Pancreas (tissue), 10 donors: Measurements from ENCODE around the gene AKR1A1. TPM values are rescaled to one million over a fixed set of nuclear protein-coding genes. Genes with fewer than 3 reads are reported as not detected.
A peak's percentile ranks its signal among the peaks of the same experiment; 100 is the strongest.
"Not testable (repeated sequence)": the region's sequence is repeated elsewhere in the genome, so short reads cannot be mapped to it uniquely, and the experiment has no call there.

Source experiments
- ATAC-seq, 4 donors: fragments of 200-7000 bp; cut with Tn5 transposase; one replicate each; pipeline versions ENCODE4 v1.8.0 to v1.9.1; 2020; ENCODE audit warnings: mild to moderate bottlenecking in 4 of 4, moderate library complexity in 4 of 4
- DNase-seq, 6 donors: peaks; one replicate each; pipeline ENCODE4 v3.0.0-alpha.2; 2020
- FAIRE-seq: peaks from 2 replicates; lab custom pipeline; 2012; peaks lifted over from hg19 to GRCh38; lab: Jason Lieb, UNC
- H3K27ac ChIP-seq, 4 donors: fragments of 200-600 bp; sonication (generic); 1 replicate in 3 of 4; 2 replicates in 1 of 4; pipeline versions ENCODE4 v1.5.0 to v1.8.0; 2020
- H3K27me3 ChIP-seq, 4 donors: fragments of 200-600 bp; one replicate each; pipeline ENCODE4 v1.8.0; 2021
- H3K36me3 ChIP-seq, 3 donors: fragments of 200-600 bp; sonication (generic) in 1 of 3; one replicate each; pipeline versions ENCODE4 v1.5.0 to v1.8.0; 2020 to 2021
- H3K4me1 ChIP-seq, 3 donors: fragments of 200-600 bp; one replicate each; pipeline ENCODE4 v1.8.0; 2021
- H3K4me3 ChIP-seq, 4 donors: fragments of 200-600 bp; sonication (generic) in 2 of 4; one replicate each; pipeline versions ENCODE4 v1.5.0 to v1.8.0; 2020 to 2021
- H3K9me3 ChIP-seq, 4 donors: fragments of 200-600 bp; one replicate each; pipeline ENCODE4 v1.8.0; 2021
- CTCF ChIP-seq, 4 donors: fragments of 200-600 bp; sonication (generic) in 3 of 4; IDR thresholded peaks; one replicate each; pipeline versions ENCODE4 v1.5.0 to v1.8.0; 2021; ENCODE audit warnings: antibody characterized with exemption in 4 of 4
- WGBS, 2 donors: extraction: QIAGEN DNeasy Blood & Tissue Kit; methylation state at CpG; one replicate each; pipeline ENCODE4 v1.1.7; 2013; 5-methylcytosine and 5-hydroxymethylcytosine counted together
- intact Hi-C, 3 donors: fragments of 100-400 bp; cut with DNase I; formaldehyde crosslinking; loops; one replicate each; pipeline versions ENCODE4 v1.11.1 to v1.14.2; 2022
- polyA plus RNA-seq, 2 donors: library from polyadenylated mRNA; stranded (reverse); fragments of 200-250 nt; gene quantifications; one replicate each; pipeline ENCODE4 v1.2.3, GENCODE V29; 2013
- total RNA-seq, 6 donors: library from RNA; stranded (reverse); fragmentation: NEBNext Ultra II Directional in 4 of 6; extraction: Animal tissue kit (Norgen Biotek cat#: 25700) in 4 of 6; gene quantifications; one replicate each; pipeline versions ENCODE4 v1.2.1 to v1.2.4, GENCODE V29; 2021 to 2023
- donor health status: healthy with polysubstance abuse.
- donor health status: DM: no; HTN: no; CAD: no; lungs with moderate emphysema.
- donor health status: DM: no; HTN: no; CAD: no.
- donor health status: control.
- donor health status: control.
- donor health status: Bipolar disorder and iron deficiency.
- donor health status: DM: yes; HTN: yes; CAD: no.
- donor health status: DM: no; HTN: no; CAD: no.
- donor health status: DM: no; HTN: no; CAD: no.
- donor health status: DM: yes; HTN: yes; CAD: no.

AKR1A1 gene
- total and polyA plus RNA-seq, 8 donors = 77.6 to 138 (median 124) TPM

DNA sequence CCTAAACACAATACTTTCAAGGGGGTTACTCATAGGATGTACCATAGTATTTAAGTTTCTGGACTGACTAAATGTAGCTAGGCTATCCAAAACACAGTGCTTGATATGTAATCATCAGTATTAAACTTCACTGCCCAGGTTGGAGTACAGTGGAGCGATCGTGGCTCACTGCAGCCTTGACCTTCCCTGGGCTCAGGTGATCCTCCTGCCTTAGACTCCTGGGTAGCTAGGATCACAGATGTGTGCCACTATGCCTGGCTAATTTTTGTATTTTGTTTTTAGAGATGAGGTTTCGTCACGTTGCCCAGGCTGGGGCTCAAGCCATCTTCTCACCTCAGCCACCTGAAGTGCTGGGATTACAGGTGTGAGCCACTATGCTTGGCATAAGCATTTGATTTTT is 43.8 kb downstream of the AKR1A1 start:
- intact Hi-C loops = no loop called here

DNA sequence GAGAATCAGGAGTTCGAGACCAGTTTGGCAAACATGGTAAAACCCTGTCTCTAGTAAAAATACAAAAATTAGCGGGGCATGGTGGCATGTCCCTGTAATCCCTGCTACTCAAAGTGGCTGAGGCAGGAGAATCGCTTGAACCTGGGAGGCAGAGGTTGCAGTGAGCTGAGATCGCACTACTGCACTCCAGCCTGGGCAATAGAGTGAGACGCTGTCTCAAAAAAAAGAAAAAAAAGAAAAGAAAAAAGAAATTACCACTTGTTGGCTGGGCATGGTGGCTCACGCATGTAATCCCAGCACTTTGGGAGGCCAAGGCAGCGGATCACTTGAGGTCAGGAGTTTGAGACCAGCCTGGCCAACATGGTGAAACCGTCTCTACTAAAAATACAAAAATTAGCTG is 46.1 kb downstream of the AKR1A1 start:
- H3K27ac ChIP-seq, H3K9me3 ChIP-seq, DNase-seq, H3K4me1 ChIP-seq, H3K27me3 ChIP-seq, ATAC-seq, FAIRE-seq, H3K36me3 ChIP-seq, H3K4me3 ChIP-seq, intact Hi-C loops: not testable (repeated sequence)
- 98% methylated on average over 8 of the region's 8 CpGs for WGBS, 2 donors

More for the DNA sequence above, 43.8 kb downstream of the AKR1A1 start:
- DNase-seq (no peak), ATAC-seq (no peak), FAIRE-seq (no peak)
- TF ChIP-seq CTCF (IDR thresholded peaks at IDR 0.05) = no peak
- Histone ChIP-seq H3K27ac (no peak overlapping the region), H3K9me3 (no peaks in the 10 kb centered on the region), H3K4me1 (peaks cover 0 to 4% (median 4%) of the 10 kb centered on the region in 3 donors), H3K36me3 (peaks cover 0 to 4% (median 0%) of the 10 kb centered on the region in 3 donors), H3K4me3 (no peak overlapping the region), H3K27me3 (no peaks in the 10 kb centered on the region)
- 85 to 87% methylated on average over 4 of the region's 4 CpGs for WGBS, 2 donors

DNA sequence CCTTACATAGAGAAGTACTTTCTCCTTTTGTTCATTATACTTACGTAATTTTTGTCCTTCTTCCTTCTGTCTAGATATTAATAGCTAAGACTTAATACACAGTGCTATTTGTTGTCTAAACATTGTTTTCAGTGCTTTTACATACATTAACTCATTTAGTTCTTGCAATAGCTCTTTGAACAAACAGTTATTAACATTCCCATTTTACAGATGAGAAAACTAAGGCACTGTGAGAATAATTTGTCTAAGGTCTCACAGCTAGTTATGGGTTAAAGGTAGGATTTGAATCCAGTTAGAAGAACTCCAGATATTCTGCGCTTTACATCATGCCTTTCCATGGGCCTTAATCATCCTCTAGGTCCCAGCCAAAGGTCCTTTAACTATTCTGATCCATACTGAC is 53.6 kb downstream of the AKR1A1 start:
- no peaks in the 10 kb centered on the region for H3K4me1 ChIP-seq
- no peak overlapping the region for H3K4me3 ChIP-seq
- no peak for TF ChIP-seq CTCF (IDR thresholded peaks at IDR 0.05)
- peaks cover 0 to 12% (median 3%) of the 10 kb centered on the region in 3 donors for H3K36me3 ChIP-seq
- no peak for FAIRE-seq
- no peaks in the 10 kb centered on the region for H3K9me3 ChIP-seq
- ATAC-seq = no peak
- WGBS, 2 donors = 97 to 99% methylated on average over 2 of the region's 2 CpGs
- no peak overlapping the region for H3K27ac ChIP-seq
- no peaks in the 10 kb centered on the region for H3K27me3 ChIP-seq
- intact Hi-C loops = no loop called here
- DNase-seq = no peak

GRCh38 chr1:45607404-45608074 is 56.9 kb downstream of the AKR1A1 start:
- no peak overlapping the region for H3K27ac ChIP-seq
- WGBS, 2 donors = 69 to 89% methylated on average over 6 of the region's 6 CpGs
- TF ChIP-seq CTCF (IDR thresholded peaks at IDR 0.05) = no peak

DNA sequence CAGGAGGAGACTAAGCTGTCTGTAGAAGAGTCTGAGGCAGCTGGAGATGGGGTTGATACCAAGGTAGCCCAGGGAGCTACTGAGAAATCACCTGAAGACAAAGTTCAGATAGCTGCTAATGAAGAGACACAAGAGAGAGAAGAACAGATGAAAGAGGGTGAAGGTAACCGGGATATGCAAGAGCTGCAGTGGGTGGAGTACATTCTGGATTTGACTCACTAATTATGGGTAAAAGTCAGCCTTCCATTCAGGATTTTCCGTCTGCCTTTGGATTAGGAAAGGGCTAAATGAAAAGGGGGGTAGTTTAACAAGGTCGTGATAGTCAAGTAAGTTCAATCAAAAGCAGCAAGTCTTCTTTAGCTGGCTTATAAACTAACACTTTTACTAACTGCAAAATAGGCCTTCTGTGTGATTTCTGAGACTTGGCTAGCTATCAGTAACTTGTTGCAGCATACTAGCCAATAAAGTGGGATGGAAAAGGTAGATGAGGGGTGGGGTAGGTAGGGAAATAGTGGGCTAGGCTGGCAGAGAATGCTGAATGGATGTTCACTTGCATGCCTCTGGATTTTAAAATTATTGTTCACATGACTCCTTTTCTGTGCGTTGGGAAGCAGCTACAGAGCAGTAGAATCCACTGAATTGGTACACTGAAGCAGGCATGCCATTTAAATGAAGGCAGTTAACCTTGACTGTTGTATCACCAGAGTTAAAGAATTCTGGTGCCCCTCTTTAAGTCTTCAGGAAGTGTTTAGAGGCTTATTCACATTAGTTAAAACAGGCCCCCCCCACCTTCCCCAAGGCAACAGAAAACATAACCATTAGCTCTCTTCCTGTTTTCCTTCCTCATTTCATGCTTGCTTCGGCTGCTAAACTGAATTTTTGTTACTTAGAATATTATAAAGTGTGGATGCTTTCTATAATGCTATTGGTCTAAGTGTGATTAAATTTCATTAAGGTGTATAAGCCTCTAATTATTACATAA is 57.8 kb downstream of the AKR1A1 start:
- Histone ChIP-seq H3K27ac (no peak overlapping the region), H3K4me3 (no peak overlapping the region), H3K9me3 (no peaks in the 10 kb centered on the region), H3K4me1 (no peaks in the 10 kb centered on the region), H3K36me3 (peaks cover 0 to 12% (median 3%) of the 10 kb centered on the region in 3 donors), H3K27me3 (no peaks in the 10 kb centered on the region)
- no peak for DNase-seq
- TF ChIP-seq CTCF (IDR thresholded peaks at IDR 0.05) = no peak
- WGBS, 2 donors = 85 to 94% methylated on average over 5 of the region's 5 CpGs
- ATAC-seq = no peak
- FAIRE-seq = no peak
- intact Hi-C loops = no loop called here

More at GRCh38 chr1:45607404-45608074, 56.9 kb downstream of the AKR1A1 start:
- no peaks in the 10 kb centered on the region for H3K27me3 ChIP-seq
- FAIRE-seq = no peak
- no peak for DNase-seq
- H3K4me3 ChIP-seq = no peak overlapping the region
- no peaks in the 10 kb centered on the region for H3K4me1 ChIP-seq
- H3K36me3 ChIP-seq = peaks cover 0 to 12% (median 3%) of the 10 kb centered on the region in 3 donors
- intact Hi-C loops = no loop called here
- H3K9me3 ChIP-seq = no peaks in the 10 kb centered on the region
- ATAC-seq = peak in 1 of 4 donors; percentile 40
